Adipose tissue (tissue), 3 donors: Measurements from ENCODE around the gene THSD4. TPM values are rescaled to one million over a fixed set of nuclear protein-coding genes. Genes with fewer than 3 reads are reported as not detected.

Source experiments
- H3K27ac ChIP-seq: one replicate; pipeline ENCODE4 v1.5.1; 2013; ENCODE audit warnings: low read depth, low read length
- WGBS, 3 donors: extraction: QIAGEN DNeasy Blood & Tissue Kit; methylation state at CpG; one replicate each; pipeline ENCODE4 v1.1.7; 2013; 5-methylcytosine and 5-hydroxymethylcytosine counted together
- polyA plus RNA-seq, 3 donors: library from polyadenylated mRNA; stranded (reverse); fragments of 200-250 nt; gene quantifications; one replicate each; pipeline ENCODE4 v1.2.3, GENCODE V29; 2013
- donor health status: healthy with polysubstance abuse.
- donor health status: Bipolar disorder and iron deficiency.
- donor health status: healthy.

The THSD4 gene
- polyA plus RNA-seq, 3 donors = 1.6 to 3.1 (median 2.4) TPM

DNA sequence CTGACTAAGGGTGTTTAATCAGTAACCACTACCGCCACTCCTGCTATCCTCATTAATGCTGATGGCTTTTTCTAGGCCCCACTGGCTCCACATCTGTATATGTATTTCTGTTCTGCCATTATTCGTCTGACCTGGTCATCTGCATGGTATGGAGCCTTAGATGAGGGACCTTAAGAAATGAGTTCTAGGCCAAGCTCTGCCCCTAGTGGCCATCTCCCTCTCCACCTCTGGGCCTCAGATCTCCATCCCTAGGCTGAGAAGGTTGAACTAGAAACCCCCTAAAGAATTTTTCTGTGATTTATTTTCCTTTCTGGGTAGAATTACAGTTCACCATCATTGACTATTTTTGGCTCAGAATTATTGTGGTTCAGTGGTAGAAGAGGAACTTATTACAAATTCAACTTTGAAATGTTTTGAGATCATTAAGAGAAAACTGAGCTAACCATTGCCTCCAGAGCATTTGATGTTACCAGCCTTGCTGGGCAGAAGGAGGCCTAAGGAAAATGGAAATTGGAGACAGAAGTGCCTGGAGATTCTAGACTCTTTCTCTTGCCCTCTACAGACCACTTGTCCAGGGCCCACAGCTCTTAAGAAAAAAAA is 369.9 kb downstream of the THSD4 start:
- no peak overlapping the region for H3K27ac ChIP-seq
- WGBS, 3 donors = 69 to 92% (median 91%) methylated on average over 2 of the region's 2 CpGs

- no peak overlapping the region for H3K27ac ChIP-seq
- WGBS, 3 donors = 82 to 94% (median 89%) methylated on average over 3 of the region's 3 CpGs
Observed at GRCh38 chr15:71489570-71489969, 374.3 kb downstream of the THSD4 start.

DNA sequence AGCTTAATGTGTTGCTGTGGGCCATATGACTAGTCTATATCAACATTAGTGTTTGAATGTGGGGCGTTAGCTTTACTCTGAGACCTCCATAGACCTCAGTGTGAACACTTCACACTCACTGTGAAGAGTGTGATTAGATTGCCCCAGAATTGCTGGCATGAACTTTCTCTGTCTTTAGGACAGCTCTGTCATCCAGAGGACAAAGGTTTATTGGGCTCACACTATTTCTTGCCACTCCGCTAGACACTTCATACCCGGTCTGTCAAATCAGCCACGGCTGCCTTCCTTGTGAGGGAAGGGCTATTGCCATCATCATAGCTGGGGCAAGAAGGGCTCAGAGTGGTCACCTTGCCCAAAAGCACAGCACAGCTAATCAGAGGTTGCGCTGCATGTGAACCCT is 378.3 kb downstream of the THSD4 start:
- H3K27ac ChIP-seq = no peak overlapping the region
- WGBS, 3 donors = 80 to 87% (median 86%) methylated on average over 5 of the region's 5 CpGs

- H3K27ac ChIP-seq = no peak overlapping the region
- WGBS, 3 donors = 73 to 74% (median 74%) methylated on average over 9 of the region's 9 CpGs
Observed at GRCh38 chr15:71494563-71495397, 379.5 kb downstream of the THSD4 start.

DNA sequence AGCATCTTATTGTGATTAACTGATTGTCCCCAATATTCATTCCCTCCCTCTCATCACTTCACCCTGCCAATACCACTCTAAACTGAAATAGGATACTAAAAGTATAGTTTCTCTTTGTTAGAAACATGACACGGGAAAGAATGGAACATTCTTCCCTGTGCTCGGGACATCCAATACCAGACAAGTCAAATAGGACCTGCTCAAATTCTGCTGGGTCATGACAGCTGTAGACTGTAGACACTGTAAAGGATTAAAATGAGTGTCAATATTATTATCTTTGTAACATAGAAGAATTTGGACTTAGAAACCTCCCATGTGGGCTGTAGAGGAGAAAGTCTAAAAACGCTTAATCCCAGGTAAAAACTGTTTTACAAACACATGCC is 380.1 kb downstream of the THSD4 start:
- H3K27ac ChIP-seq = no peak overlapping the region
- 60 to 64% (median 61%) methylated on average over 3 of the region's 3 CpGs for WGBS, 3 donors

- H3K27ac ChIP-seq = no peak overlapping the region
- 56 to 68% (median 66%) methylated on average over 4 of the region's 4 CpGs for WGBS, 3 donors
Observed at GRCh38 chr15:71496336-71496955, 381.2 kb downstream of the THSD4 start.

DNA sequence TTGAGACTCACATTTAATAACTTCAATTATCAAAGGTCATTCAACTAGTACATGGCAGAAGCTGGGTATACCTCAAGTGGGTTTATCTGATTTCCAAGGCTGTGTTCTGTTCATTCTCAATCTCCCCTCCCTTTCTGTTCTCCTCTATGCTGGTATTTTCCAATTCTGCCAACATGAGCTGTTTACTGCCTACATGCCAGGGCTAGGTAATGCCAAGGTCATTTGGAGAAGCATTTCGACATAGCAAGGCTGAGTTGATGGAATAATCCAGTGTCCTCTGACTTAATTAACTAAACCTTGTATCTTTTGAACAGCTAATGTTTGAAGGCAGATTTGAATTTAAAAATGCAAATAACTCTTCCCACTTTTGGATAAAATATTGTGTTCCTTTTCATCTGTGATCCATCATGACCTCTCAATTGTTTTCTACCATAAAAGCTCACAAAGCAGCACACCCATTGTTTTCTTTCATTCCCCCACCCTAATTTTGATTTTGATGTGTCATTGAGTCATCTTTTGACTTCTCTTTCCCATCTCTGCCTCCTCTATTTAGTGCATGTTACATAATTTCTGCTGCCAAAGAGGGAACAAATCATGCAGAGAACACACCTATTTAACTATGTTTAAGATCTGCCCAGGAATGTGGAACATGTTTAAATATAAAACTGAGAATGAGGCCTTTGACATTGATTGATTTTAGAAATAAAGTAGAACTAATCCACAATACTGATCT is 386.2 kb downstream of the THSD4 start:
- 27 to 78% (median 73%) methylated on average over 1 of the region's 1 CpG for WGBS, 3 donors
- H3K27ac ChIP-seq = no peak overlapping the region

DNA sequence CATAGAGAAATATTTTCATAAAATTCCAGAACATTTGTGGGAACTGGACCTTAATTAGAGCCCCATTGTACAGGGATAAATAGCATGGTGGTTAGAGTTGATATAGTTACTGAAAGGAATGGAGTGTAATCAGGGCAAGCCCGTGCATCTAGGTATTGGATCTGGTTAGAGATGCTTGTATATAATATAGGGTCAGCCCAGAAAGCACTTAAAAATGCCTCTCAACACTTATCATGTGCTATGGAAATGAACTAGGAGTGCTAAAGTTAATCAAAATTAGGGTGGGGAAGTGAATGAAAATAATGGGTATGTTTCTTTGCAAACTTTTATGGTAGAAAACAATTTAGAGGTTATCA is 386.8 kb downstream of the THSD4 start:
- 71 to 94% (median 85%) methylated on average over 1 of the region's 1 CpG for WGBS, 3 donors
- H3K27ac ChIP-seq = no peak overlapping the region

- no peak overlapping the region for H3K27ac ChIP-seq
- 69% methylated on average over 4 of the region's 4 CpGs for WGBS, 3 donors
Observed at GRCh38 chr15:71505962-71506361, 390.7 kb downstream of the THSD4 start.

- no peak overlapping the region for H3K27ac ChIP-seq
- 63 to 70% (median 67%) methylated on average over 4 of the region's 4 CpGs for WGBS, 3 donors
Observed at GRCh38 chr15:71506946-71507345, 391.7 kb downstream of the THSD4 start.

GRCh38 chr15:71508081-71508682 is 392.9 kb downstream of the THSD4 start:
- 87 to 96% (median 92%) methylated on average over 4 of the region's 4 CpGs for WGBS, 3 donors
- H3K27ac ChIP-seq = no peak overlapping the region

DNA sequence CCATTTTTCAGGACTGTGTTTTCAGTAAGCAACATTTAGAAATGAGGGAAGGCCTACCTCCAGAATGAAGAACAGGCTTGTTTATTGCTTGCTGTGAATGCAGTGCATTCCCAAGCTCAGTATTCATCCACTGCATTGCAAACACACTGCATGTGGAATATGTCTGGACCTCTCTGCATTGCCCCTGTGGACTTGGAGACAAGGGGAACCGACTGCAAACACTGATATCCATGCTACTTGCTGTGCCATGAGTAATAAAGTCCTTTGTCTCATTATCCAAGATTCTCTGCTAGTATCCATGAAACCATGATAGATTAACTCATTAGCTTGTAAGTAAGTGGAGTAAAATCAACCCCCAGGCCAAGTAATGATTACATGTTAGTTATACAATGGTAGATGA is 393.9 kb downstream of the THSD4 start:
- WGBS, 3 donors = 75 to 82% (median 80%) methylated on average over 1 of the region's 1 CpG
- no peak overlapping the region for H3K27ac ChIP-seq

DNA sequence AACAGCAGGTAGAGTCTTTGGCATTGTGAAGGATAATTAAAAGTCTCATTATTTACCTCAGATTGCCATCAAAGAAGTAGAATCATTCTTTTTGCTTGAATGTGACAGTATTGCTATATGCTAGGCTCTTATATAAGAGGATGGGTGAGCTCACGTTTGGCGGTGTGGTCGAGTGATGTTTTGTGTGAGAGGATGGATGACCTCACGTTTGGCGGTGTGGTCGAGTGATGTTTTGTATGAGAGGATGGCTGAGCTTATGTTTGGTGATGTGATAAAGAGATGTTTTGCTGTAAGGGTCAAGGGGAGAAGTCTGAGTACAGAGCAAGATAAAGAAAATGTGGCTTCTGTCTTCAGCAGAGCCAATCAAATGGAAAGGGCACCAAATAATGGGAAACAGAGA is 395.5 kb downstream of the THSD4 start:
- 78 to 86% (median 84%) methylated on average over 6 of the region's 6 CpGs for WGBS, 3 donors
- H3K27ac ChIP-seq = no peak overlapping the region

DNA sequence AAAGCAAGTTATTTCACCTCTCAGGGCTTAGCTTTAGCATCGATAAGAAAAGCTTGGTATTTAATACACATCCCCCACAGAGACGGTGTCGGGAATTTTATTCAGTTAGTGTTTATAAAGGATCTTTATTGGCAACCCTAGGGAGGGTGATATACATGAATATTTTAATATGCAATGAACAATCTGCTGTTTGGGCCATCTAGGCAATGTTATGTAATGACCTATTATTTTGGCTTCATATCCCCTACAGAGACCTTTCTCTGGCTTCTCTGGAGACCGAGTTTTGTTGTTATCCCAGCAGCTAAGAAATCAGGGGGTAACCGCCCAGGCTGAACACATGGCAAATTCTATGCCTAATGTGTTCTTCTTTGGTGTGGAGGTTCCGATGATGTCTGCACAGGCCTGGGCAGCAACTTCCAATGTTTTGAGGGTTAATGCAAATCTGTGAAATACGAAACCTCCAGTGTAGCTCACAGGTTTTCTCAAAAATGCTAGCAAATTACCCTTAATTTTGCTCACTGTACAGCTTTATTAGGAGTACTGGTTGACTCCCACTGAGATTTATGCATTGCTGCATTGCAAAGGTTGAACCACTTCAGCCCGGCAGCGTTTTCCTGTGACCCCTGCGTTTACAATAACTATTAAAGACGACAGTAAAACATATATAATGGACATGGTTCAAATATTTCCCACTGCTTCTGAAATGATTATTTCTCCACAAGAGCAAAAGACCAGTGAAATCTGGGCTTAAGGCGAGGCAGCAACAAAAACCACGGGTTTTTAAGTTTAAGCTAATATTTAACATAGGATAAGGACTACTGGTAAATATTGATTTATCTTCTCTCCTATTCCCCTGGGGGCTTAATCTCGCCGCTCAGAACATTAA is 396.8 kb downstream of the THSD4 start:
- H3K27ac ChIP-seq = no peak overlapping the region
- 32 to 63% (median 49%) methylated on average over 15 of the region's 15 CpGs for WGBS, 3 donors

- no peak overlapping the region for H3K27ac ChIP-seq
- 40 to 78% (median 74%) methylated on average over 3 of the region's 3 CpGs for WGBS, 3 donors
Observed at GRCh38 chr15:71512682-71513006, 397.4 kb downstream of the THSD4 start.

DNA sequence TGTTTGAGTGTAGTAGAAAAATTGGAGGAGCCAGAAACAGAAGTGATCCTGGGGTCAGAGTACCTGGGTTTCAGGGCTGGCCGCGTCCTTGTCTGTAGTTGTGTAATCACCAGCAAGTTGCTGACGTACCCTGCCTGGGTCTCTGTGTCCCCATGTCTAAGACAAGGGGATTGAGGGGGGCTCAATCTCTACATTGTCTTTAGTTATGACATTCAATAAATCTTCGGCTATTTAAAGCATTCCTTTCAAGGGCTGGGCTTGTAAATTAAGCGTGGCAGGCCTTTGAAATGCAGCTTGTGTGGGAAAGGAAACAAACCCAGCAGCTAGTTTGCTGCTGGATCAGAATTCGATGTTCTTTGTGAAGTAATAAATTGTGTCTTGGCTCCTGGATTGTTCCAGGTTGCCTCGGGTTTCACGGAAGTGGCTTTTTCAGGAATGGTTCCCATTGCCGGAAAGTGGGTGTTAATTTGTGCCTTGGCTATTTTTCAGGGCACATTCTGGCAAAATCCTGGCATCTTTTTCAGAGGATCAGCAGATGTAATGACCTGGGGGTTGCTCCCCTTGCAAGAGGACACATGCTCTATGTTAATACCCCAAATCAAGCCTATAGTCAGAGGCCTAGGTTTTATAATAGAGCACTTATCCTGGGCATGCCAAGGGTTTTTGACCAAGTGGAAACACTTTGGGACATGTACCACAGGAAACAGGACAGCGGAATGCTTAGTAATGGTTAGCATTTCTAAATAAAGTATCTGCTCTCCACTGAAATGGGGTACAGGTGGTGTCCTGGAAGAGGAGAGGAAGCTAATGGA is 400.3 kb downstream of the THSD4 start:
- 57 to 78% (median 68%) methylated on average over 10 of the region's 10 CpGs for WGBS, 3 donors
- H3K27ac ChIP-seq = no peak overlapping the region

DNA sequence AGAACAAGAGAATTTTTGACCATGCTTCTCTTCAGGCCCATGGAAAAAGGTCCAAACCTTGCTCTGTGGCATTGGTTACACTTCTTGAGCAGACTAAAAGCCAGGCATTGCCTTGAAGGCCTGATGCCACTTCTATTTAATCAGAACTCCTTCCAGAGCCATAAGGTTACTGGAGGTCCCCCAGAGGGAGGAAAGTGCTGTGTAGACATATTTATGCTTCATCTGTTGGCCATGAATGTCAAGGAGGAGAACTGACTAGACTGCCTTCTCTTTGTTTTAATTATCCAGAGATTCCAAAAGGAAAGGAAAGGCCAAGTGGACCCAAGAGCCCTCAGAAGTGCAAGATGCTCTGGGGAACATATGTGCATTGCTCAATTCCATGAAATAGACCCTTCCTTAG is 402.5 kb downstream of the THSD4 start:
- no peak overlapping the region for H3K27ac ChIP-seq
